DND-41 (cell line): ENCODE measurements around the gene ZNF592.

ENCODE experiments used
- ATAC-seq: fragments of 200-7000 bp; cut with Tn5 transposase; 3 replicates; pipeline ENCODE4 v1.9.1; 2021; ENCODE audit warnings: low read depth; ENCODE audit not compliant: insufficient read depth
- DNase-seq: peaks from one replicate; pipeline ENCODE4 v3.0.0-alpha.2; 2020
- H2AFZ ChIP-seq: 2 replicates; pipeline ENCODE4 v1.6.0; 2012; ENCODE audit warnings: low read depth, low read length
- H3K27ac ChIP-seq: 2 replicates; pipeline ENCODE4 v1.5.1; 2012; ENCODE audit warnings: low read length, inconsistent platforms
- H3K27me3 ChIP-seq: fragments of 200-600 bp; sonication (generic); 2 replicates; pipeline ENCODE4 v1.6.0; 2012; ENCODE audit warnings: low read length, mild to moderate bottlenecking, inconsistent platforms; ENCODE audit not compliant: insufficient read depth, poor library complexity
- H3K36me3 ChIP-seq: 2 replicates; pipeline ENCODE4 v1.5.1; 2012; ENCODE audit warnings: low read length, inconsistent platforms; ENCODE audit not compliant: insufficient read depth
- H3K4me1 ChIP-seq: 2 replicates; pipeline ENCODE4 v1.5.1; 2012; ENCODE audit warnings: mild to moderate bottlenecking, low read length; ENCODE audit not compliant: insufficient read depth
- H3K4me2 ChIP-seq: 2 replicates; pipeline ENCODE4 v1.6.0; 2012; ENCODE audit warnings: mild to moderate bottlenecking, moderate library complexity, low read length, inconsistent platforms; ENCODE audit not compliant: insufficient read depth
- H3K4me3 ChIP-seq, 2 experiments: fragments of 200-600 bp in 1 of 2; shearing (Covaris generic) in 1 of 2; 2 replicates each; pipeline ENCODE4 v1.5.1; 2012 to 2016; ENCODE audit warnings: inconsistent platforms in 2 of 2, low read length in 2 of 2, mild to moderate bottlenecking in 2 of 2, low read depth in 1 of 2, moderate library complexity in 1 of 2
- H3K79me2 ChIP-seq: 2 replicates; pipeline ENCODE4 v1.6.0; 2012; ENCODE audit warnings: low read length, inconsistent platforms; ENCODE audit not compliant: insufficient read depth
- H3K9ac ChIP-seq: 2 replicates; pipeline ENCODE4 v1.6.0; 2012; ENCODE audit warnings: low read depth, mild to moderate bottlenecking, inconsistent platforms, low read length, moderate library complexity
- H3K9me3 ChIP-seq: 2 replicates; pipeline ENCODE4 v1.5.1; 2012; ENCODE audit warnings: low read length, moderate library complexity, mild to moderate bottlenecking, inconsistent platforms; ENCODE audit not compliant: insufficient read depth, severe bottlenecking
- H4K20me1 ChIP-seq: 2 replicates; pipeline ENCODE4 v1.6.0; 2012; ENCODE audit warnings: low read length; ENCODE audit not compliant: insufficient read depth
- CTCF ChIP-seq: IDR thresholded peaks from 2 replicates; pipeline ENCODE4 v1.5.1; 2012; ENCODE audit warnings: borderline replicate concordance, low read length, moderate library complexity, mild to moderate bottlenecking; ENCODE audit not compliant: poor library complexity, severe bottlenecking; ENCODE audit errors: extremely low read depth
- EZH2 ChIP-seq: IDR thresholded peaks from 3 replicates; pipeline ENCODE4 v1.6.1; 2012; ENCODE audit warnings: borderline replicate concordance, low read depth, mild to moderate bottlenecking, moderate library complexity, low read length, inconsistent platforms; ENCODE audit not compliant: severe bottlenecking

Gene ZNF592

DNA sequence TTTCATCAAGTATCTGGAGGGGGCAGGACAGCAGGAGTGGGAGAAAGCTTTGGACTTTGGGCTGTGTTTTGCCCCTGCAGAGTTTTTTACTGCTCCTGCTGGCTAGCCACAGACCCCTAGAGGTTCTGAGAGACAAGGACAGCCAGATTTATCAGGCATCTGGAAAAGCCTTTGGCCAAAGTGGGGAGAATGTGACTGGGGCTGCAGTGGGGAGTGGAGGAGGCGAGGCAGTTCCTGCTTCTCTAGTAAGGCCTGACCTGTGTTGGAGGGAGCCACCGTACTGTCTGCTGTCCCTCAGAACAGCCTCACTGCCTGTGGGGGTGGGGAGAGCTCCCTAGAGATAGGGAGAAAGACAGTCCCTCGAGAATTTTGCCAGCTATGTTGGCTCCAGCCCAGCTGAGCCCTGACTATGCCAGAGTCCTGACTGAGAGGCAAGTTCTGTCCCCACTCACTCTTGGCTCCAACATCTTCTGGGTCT is 70.9 kb downstream of the ZNF592 start:
- Histone ChIP-seq H3K27me3 (no peaks in the 10 kb centered on the region), H3K4me3 (no peak overlapping the region), H3K9ac (no peak overlapping the region), H2AFZ (no peak overlapping the region), H3K36me3 (no peaks in the 10 kb centered on the region), H3K9me3 (no peaks in the 10 kb centered on the region), H4K20me1 (no peaks in the 10 kb centered on the region), H3K4me2 (no peak overlapping the region), H3K4me1 (peaks cover 6% of the 10 kb centered on the region), H3K27ac (no peak overlapping the region), H3K79me2 (no peaks in the 10 kb centered on the region)
- TF ChIP-seq CTCF, result no peak
- no peak for TF ChIP-seq EZH2
- ATAC-seq (no peak), DNase-seq (no peak)

GRCh38 chr15:84819791-84820190 is 71.4 kb downstream of the ZNF592 start:
- Histone ChIP-seq H3K27me3 (no peaks in the 10 kb centered on the region), H4K20me1 (no peaks in the 10 kb centered on the region), H3K9ac (no peak overlapping the region), H3K9me3 (no peaks in the 10 kb centered on the region), H3K79me2 (no peaks in the 10 kb centered on the region), H3K36me3 (no peaks in the 10 kb centered on the region), H3K4me1 (peaks cover 6% of the 10 kb centered on the region), H3K4me2 (no peak overlapping the region), H3K27ac (no peak overlapping the region), H2AFZ (no peak overlapping the region), H3K4me3 (no peak overlapping the region)
- no peak for ATAC-seq
- TF ChIP-seq CTCF (no peak), EZH2 (no peak)
- DNase-seq, result no peak

- TF ChIP-seq EZH2, result no peak
- TF ChIP-seq CTCF, result no peak
- Histone ChIP-seq H3K79me2 (no peaks in the 10 kb centered on the region), H3K27ac (no peak overlapping the region), H4K20me1 (no peaks in the 10 kb centered on the region), H3K36me3 (no peaks in the 10 kb centered on the region), H3K27me3 (no peaks in the 10 kb centered on the region), H2AFZ (no peak overlapping the region), H3K9ac (no peak overlapping the region), H3K4me3 (no peak overlapping the region), H3K4me2 (no peak overlapping the region), H3K9me3 (no peaks in the 10 kb centered on the region), H3K4me1 (peaks cover 6% of the 10 kb centered on the region)
- no peak for DNase-seq
- no peak for ATAC-seq
Observed at GRCh38 chr15:84821501-84822021, 73.2 kb downstream of the ZNF592 start.
